HepG2 (cell line): ENCODE data around the gene PRKAR1A.

ENCODE experiments used
- CEBPB ChIP-seq: IDR thresholded peaks from 2 replicates; pipeline ENCODE4 v1.6.1; 2011; ENCODE audit warnings: low read depth, low read length, improper control_type of control experiment, borderline replicate concordance
- NFAT5 ChIP-seq: sonication (generic); formaldehyde crosslinking; IDR thresholded peaks from 2 replicates; pipeline ENCODE4 v1.4.0; 2020; ENCODE audit warnings: missing genetic modification reagents
- POLR2A ChIP-seq, 2 experiments: IDR thresholded peaks; 2 replicates each; pipeline ENCODE4 v1.6.1; 2011; ENCODE audit warnings: low read depth in 2 of 2, low read length in 2 of 2, mild to moderate bottlenecking in 1 of 2, moderate library complexity in 1 of 2; ENCODE audit not compliant: insufficient read depth in 1 of 2

GRCh38 chr17:68587847-68588246 is 75.6 kb downstream of the PRKAR1A start:
- TF ChIP-seq NFAT5, result no peak
- no peak for TF ChIP-seq POLR2A (IDR thresholded peaks at IDR 0.05; ENCODE audit: insufficient read depth in 1 of 2, low read depth in 2 of 2, low read length in 2 of 2)
- no peak for TF ChIP-seq CEBPB
